Measurements from ENCODE around the gene CARD18. TPM values are rescaled to one million over a fixed set of nuclear protein-coding genes. Genes with fewer than 3 reads are reported as not detected.
"Not testable (repeated sequence)": the region's sequence is repeated elsewhere in the genome, so short reads cannot be mapped to it uniquely, and the experiment has no call there.

The CARD18 gene
- total RNA-seq, 4 donors from 2014 or later = not detected

GRCh38 chr11:105109855-105110687 lies 29.5 kb downstream of the CARD18 start:
- 67% methylated on average over 8 of the region's 8 CpGs for WGBS
- DNase-seq (ENCODE audit: extremely low spot score) = no peak
- no peak for TF ChIP-seq CTCF (IDR thresholded peaks at IDR 0.05)
- no peak for TF ChIP-seq POLR2AphosphoS5 (IDR thresholded peaks at IDR 0.05)
- TF ChIP-seq POLR2A (IDR thresholded peaks at IDR 0.05; ENCODE audit: low read depth) = no peak
- TF ChIP-seq EP300 (IDR thresholded peaks at IDR 0.05) = no peak
- Histone ChIP-seq H3K4me3 (peak overlapping the region in 1 of 4 donors; percentile 27), H3K27ac (replicated peaks in 1 of 4) (peak overlapping the region in 1 of 4 donors; percentile 18), H3K9me3 (no peaks in the 10 kb centered on the region), H3K4me1 (no peaks in the 10 kb centered on the region), H3K36me3 (no peaks in the 10 kb centered on the region), H3K27me3 (no peaks in the 10 kb centered on the region)
- intact Hi-C loops (cut with DNase I) = no loop called here

DNA sequence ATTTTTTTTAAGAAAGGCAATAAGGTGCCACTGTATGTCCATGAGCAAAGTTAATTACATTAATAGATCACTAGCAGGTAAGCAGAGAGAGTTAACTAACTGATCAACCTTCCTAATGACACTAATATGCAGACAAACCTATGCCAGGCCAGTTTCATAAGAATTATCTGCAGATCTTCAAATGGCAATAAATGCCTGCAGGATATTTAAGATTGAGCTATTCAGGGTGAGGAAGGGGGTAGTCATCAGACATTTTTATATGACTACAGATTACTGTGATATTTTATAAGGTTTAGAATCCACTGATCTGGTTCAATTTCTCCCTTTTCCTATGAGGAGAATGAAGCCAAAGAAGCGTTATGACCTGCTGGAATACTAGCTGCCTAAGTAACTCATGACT lies 30.2 kb downstream of the CARD18 start:
- H3K27ac ChIP-seq (replicated peaks in 1 of 4) = no peak overlapping the region
- no peaks in the 10 kb centered on the region for H3K4me1 ChIP-seq
- no peak for TF ChIP-seq CTCF (IDR thresholded peaks at IDR 0.05)
- no peak for TF ChIP-seq POLR2AphosphoS5 (IDR thresholded peaks at IDR 0.05)
- TF ChIP-seq POLR2A (IDR thresholded peaks at IDR 0.05; ENCODE audit: low read depth) = no peak
- no peak for TF ChIP-seq EP300 (IDR thresholded peaks at IDR 0.05)
- DNase-seq (ENCODE audit: extremely low spot score) = no peak
- intact Hi-C loops (cut with DNase I) = no loop called here
- H3K36me3 ChIP-seq = no peaks in the 10 kb centered on the region
- WGBS = 95% methylated on average over 1 of the region's 1 CpG
- no peak overlapping the region for H3K4me3 ChIP-seq
- H3K9me3 ChIP-seq = no peaks in the 10 kb centered on the region
- H3K27me3 ChIP-seq = no peaks in the 10 kb centered on the region

DNA sequence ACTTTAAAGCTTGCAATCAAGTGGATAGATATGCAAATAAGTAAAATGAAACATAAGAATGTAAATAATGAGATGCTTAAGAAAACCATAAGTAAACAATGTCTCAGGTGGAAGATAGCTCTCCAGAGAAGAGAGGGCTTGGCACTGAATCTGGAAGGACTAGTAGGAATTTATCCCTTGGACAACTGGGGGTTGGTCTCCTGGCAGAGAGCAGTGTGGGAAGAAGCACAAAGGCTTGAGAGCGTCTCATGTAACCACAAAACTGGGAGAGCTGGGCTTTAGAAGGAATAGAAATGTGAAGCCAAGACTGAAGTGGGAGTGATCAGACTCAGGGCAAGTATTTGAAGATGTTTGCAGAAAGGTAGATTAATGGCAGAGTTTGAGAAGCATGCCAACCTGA lies 31.3 kb downstream of the CARD18 start:
- Histone ChIP-seq H3K27ac (replicated peaks in 1 of 4) (no peak overlapping the region), H3K36me3 (no peaks in the 10 kb centered on the region), H3K4me3 (no peak overlapping the region), H3K27me3 (no peaks in the 10 kb centered on the region), H3K4me1 (no peaks in the 10 kb centered on the region), H3K9me3 (no peaks in the 10 kb centered on the region)
- 86% methylated on average over 1 of the region's 1 CpG for WGBS
- TF ChIP-seq EP300 (IDR thresholded peaks at IDR 0.05) = no peak
- no peak for TF ChIP-seq CTCF (IDR thresholded peaks at IDR 0.05)
- TF ChIP-seq POLR2A (IDR thresholded peaks at IDR 0.05; ENCODE audit: low read depth) = no peak
- TF ChIP-seq POLR2AphosphoS5 (IDR thresholded peaks at IDR 0.05) = no peak
- intact Hi-C loops (cut with DNase I) = no loop called here
- DNase-seq (ENCODE audit: extremely low spot score) = no peak

GRCh38 chr11:105107226-105107825 lies 32.2 kb downstream of the CARD18 start:
- H3K27me3 ChIP-seq; H3K9me3 ChIP-seq; H3K36me3 ChIP-seq; H3K4me1 ChIP-seq; DNase-seq (ENCODE audit: extremely low spot score); H3K27ac ChIP-seq (replicated peaks in 1 of 4); intact Hi-C loops (cut with DNase I); H3K4me3 ChIP-seq: not testable (repeated sequence)
- 86% methylated on average over 8 of the region's 8 CpGs for WGBS

DNA sequence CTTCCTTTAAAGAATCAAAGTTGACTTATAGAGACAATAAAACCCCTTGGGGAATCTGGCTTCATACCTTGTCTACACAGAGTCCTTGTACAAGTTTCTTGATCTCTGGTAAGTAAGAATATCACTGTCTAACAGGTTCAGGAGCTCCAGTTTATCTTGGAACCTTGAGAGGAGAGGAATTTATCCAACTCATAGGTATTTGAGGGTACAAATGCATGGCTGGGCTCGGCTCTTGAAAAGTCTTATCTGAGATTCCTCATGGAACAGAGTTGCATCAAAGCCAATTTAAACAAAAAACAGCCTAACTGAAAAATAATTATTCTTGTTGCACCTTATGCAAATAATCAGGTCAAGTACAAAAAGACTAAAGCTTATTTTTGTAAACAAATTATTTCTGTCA lies 33.4 kb downstream of the CARD18 start:
- H3K27ac ChIP-seq (replicated peaks in 1 of 4) = no peak overlapping the region
- no peaks in the 10 kb centered on the region for H3K9me3 ChIP-seq
- 89% methylated on average over 1 of the region's 1 CpG for WGBS
- H3K4me1 ChIP-seq = no peaks in the 10 kb centered on the region
- no peaks in the 10 kb centered on the region for H3K27me3 ChIP-seq
- H3K36me3 ChIP-seq = no peaks in the 10 kb centered on the region
- TF ChIP-seq CTCF (IDR thresholded peaks at IDR 0.05) (no peak), POLR2AphosphoS5 (IDR thresholded peaks at IDR 0.05) (no peak), EP300 (IDR thresholded peaks at IDR 0.05) (no peak), POLR2A (IDR thresholded peaks at IDR 0.05; ENCODE audit: low read depth) (no peak)
- no peak for DNase-seq (ENCODE audit: extremely low spot score)
- H3K4me3 ChIP-seq = no peak overlapping the region
- intact Hi-C loops (cut with DNase I) = no loop called here

Measured in esophagus muscularis mucosa (tissue), 4 donors.